HepG2 (cell line): ENCODE measurements around the gene ENTREP3. TPM values are rescaled to one million over a fixed set of nuclear protein-coding genes. Genes with fewer than 3 reads are reported as not detected.

ENCODE experiments used
- EED ChIP-seq: sonication (generic); formaldehyde crosslinking; IDR thresholded peaks from 2 replicates; pipeline ENCODE4 v1.5.0; 2020; ENCODE audit warnings: mild to moderate bottlenecking, missing genetic modification reagents
- FIP1L1 ChIP-seq: fragments of 200-400 bp; formaldehyde crosslinking; IDR thresholded peaks from 2 replicates; pipeline ENCODE4 v1.6.1; 2018; ENCODE audit warnings: low read depth, mild to moderate bottlenecking, low read length, moderate library complexity, borderline replicate concordance; ENCODE audit not compliant: insufficient read depth
- GABPB1 ChIP-seq: IDR thresholded peaks from 2 replicates; pipeline ENCODE4 v1.6.1; 2016; ENCODE audit warnings: mild to moderate bottlenecking, missing genetic modification reagents, moderate library complexity, missing compliant biosample characterization
- HNRNPH1 ChIP-seq: fragments of 200-400 bp; formaldehyde crosslinking; optimal IDR thresholded peaks from 2 replicates; pipeline ENCODE3; 2017; ENCODE audit warnings: mild to moderate bottlenecking, low read depth, low read length
- KLF11 ChIP-seq: IDR thresholded peaks from 2 replicates; pipeline ENCODE4 v1.6.1; 2016; ENCODE audit warnings: missing compliant biosample characterization
- PPARG ChIP-seq: conservative IDR thresholded peaks from 2 replicates; pipeline ENCODE4 v1.6.1; 2016; ENCODE audit warnings: missing biosample characterization, missing genetic modification reagents
- RNF2 ChIP-seq: fragments of 450-650 bp; conservative IDR thresholded peaks from 2 replicates; pipeline ENCODE4 v1.6.1; 2016; ENCODE audit warnings: low read depth
- SMAD3 ChIP-seq: sonication (generic); formaldehyde crosslinking; IDR thresholded peaks from 2 replicates; pipeline ENCODE4 v1.4.0; 2020; ENCODE audit warnings: missing genetic modification reagents
- TBX2 ChIP-seq: sonication (generic); formaldehyde crosslinking; IDR thresholded peaks from 2 replicates; pipeline ENCODE4 v1.5.0; 2020; ENCODE audit warnings: missing genetic modification reagents, mild to moderate bottlenecking, borderline replicate concordance
- ZNF569 ChIP-seq: sonication (generic); formaldehyde crosslinking; IDR thresholded peaks from 2 replicates; pipeline ENCODE4 v1.5.0; 2020; ENCODE audit warnings: mild to moderate bottlenecking, missing genetic modification reagents, moderate library complexity, borderline replicate concordance
- ZNF570 ChIP-seq: sonication (generic); formaldehyde crosslinking; IDR thresholded peaks from 2 replicates; pipeline ENCODE4 v1.4.0; 2020; ENCODE audit warnings: mild to moderate bottlenecking, missing genetic modification reagents, borderline replicate concordance
- ZNF746 ChIP-seq: sonication (generic); formaldehyde crosslinking; IDR thresholded peaks from 2 replicates; pipeline ENCODE4 v1.8.0; 2022; ENCODE audit warnings: mild to moderate bottlenecking, missing genetic modification reagents
- ZSCAN9 ChIP-seq: IDR thresholded peaks from 2 replicates; pipeline ENCODE4 v1.6.1; 2016; ENCODE audit warnings: borderline replicate concordance
- polyA plus RNA-seq, 8 experiments: library from polyadenylated mRNA; depleted of rRNA in 3 of 8; stranded (reverse) in 7 of 8; unstranded in 1 of 8; fragments of >200 nt; fragmentation: Illumina TruSeq in 4 of 8; extraction: Trizol in 4 of 8; gene quantifications; 2 replicates each; pipeline versions ENCODE4 v1.2.1 to v1.2.3, GENCODE V29; 2011 to 2016; ENCODE audit warnings: low read depth in 4 of 8, missing spikeins in 1 of 8, mixed read lengths in 1 of 8; ENCODE audit not compliant: insufficient read depth in 1 of 8
- total RNA-seq, 5 experiments: library from RNA; depleted of rRNA; stranded (reverse); fragments of >200 nt; fragmentation: Illumina TruSeq; extraction: Trizol; gene quantifications; 2 replicates each; pipeline ENCODE4 v1.2.3, GENCODE V29; 2016; ENCODE audit warnings: low read depth in 1 of 5
- TF ChIP-seq, protein P1 (sequence below): IDR thresholded peaks from 2 replicates; pipeline ENCODE4 v1.6.1; 2016; ENCODE audit warnings: low read depth, missing genetic modification reagents, missing compliant biosample characterization
- TF ChIP-seq, protein P2 (sequence below): sonication (generic); formaldehyde crosslinking; IDR thresholded peaks from 2 replicates; pipeline ENCODE4 v1.5.0; 2020; ENCODE audit warnings: mild to moderate bottlenecking, missing genetic modification reagents, borderline replicate concordance
- TF ChIP-seq, protein P3 (sequence below): IDR thresholded peaks from 2 replicates; pipeline ENCODE4 v1.6.1; 2016
- TF ChIP-seq, protein P4 (sequence below): sonication (generic); formaldehyde crosslinking; IDR thresholded peaks from 2 replicates; pipeline ENCODE4 v1.5.1; 2020; ENCODE audit warnings: mild to moderate bottlenecking, missing genetic modification reagents

The ENTREP3 gene
- total and polyA plus RNA-seq, 2 of the 13 experiments (the other 11 are each of a cell fraction or from before 2014, with no cell fraction given): 4.1 to 9.9 TPM

DNA sequence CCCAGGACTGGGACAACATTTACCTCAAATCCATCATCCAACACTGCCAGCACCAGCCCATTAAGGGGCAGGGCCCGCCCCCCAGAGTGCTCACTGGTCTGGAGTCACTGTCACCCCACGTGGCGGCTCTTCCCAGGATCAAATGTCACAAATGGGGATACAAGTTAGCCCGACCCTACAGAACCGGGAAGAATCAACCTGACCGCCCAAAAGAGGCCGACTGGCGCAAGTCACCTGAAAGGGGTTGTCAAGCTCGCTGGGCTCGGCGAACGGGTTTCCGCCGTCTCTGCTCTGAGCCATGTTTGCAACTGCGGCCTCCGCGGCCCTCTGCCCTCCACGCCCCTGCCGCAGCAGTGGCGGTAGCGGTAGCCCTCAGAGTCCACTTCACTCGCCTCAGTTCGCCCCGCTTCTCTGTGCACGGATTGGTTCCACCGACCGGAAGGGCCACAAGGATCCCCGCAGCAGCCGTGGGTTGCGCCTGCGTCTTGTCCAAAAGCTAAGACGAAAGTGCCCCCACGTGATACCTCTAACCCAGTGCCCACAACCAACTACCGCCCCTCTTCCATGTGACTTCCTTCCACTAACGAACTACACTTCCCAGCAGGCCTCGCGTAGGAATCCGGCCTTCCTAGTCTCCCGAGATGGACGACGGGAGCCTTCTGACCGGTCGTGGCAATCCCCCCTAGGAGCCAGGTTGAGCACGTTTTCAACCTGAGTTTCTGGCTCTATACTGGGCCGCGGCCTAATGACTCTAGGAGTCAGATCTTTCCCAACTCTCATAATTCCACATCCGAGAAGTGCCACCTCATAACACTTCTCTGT lies 6.8 kb upstream of the ENTREP3 start, which contains the start of gene SCAMP3 (continued):
- peak; percentile 69 for TF ChIP-seq ZSCAN9 (CRISPR knock-in tag)
- peak; percentile 94 for TF ChIP-seq ZNF569
- TF ChIP-seq FIP1L1: no peak; the same call in 1 of the 2 replicates
- TF ChIP-seq, protein P1, sequence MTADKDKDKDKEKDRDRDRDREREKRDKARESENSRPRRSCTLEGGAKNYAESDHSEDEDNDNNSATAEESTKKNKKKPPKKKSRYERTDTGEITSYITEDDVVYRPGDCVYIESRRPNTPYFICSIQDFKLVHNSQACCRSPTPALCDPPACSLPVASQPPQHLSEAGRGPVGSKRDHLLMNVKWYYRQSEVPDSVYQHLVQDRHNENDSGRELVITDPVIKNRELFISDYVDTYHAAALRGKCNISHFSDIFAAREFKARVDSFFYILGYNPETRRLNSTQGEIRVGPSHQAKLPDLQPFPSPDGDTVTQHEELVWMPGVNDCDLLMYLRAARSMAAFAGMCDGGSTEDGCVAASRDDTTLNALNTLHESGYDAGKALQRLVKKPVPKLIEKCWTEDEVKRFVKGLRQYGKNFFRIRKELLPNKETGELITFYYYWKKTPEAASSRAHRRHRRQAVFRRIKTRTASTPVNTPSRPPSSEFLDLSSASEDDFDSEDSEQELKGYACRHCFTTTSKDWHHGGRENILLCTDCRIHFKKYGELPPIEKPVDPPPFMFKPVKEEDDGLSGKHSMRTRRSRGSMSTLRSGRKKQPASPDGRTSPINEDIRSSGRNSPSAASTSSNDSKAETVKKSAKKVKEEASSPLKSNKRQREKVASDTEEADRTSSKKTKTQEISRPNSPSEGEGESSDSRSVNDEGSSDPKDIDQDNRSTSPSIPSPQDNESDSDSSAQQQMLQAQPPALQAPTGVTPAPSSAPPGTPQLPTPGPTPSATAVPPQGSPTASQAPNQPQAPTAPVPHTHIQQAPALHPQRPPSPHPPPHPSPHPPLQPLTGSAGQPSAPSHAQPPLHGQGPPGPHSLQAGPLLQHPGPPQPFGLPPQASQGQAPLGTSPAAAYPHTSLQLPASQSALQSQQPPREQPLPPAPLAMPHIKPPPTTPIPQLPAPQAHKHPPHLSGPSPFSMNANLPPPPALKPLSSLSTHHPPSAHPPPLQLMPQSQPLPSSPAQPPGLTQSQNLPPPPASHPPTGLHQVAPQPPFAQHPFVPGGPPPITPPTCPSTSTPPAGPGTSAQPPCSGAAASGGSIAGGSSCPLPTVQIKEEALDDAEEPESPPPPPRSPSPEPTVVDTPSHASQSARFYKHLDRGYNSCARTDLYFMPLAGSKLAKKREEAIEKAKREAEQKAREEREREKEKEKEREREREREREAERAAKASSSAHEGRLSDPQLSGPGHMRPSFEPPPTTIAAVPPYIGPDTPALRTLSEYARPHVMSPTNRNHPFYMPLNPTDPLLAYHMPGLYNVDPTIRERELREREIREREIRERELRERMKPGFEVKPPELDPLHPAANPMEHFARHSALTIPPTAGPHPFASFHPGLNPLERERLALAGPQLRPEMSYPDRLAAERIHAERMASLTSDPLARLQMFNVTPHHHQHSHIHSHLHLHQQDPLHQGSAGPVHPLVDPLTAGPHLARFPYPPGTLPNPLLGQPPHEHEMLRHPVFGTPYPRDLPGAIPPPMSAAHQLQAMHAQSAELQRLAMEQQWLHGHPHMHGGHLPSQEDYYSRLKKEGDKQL (CRISPR knock-in tag): peak; percentile 26; the same call in 1 of the 2 replicates
- TF ChIP-seq ZNF746: peak; percentile 61; the same call in 1 of the 2 replicates
- TF ChIP-seq, protein P2, sequence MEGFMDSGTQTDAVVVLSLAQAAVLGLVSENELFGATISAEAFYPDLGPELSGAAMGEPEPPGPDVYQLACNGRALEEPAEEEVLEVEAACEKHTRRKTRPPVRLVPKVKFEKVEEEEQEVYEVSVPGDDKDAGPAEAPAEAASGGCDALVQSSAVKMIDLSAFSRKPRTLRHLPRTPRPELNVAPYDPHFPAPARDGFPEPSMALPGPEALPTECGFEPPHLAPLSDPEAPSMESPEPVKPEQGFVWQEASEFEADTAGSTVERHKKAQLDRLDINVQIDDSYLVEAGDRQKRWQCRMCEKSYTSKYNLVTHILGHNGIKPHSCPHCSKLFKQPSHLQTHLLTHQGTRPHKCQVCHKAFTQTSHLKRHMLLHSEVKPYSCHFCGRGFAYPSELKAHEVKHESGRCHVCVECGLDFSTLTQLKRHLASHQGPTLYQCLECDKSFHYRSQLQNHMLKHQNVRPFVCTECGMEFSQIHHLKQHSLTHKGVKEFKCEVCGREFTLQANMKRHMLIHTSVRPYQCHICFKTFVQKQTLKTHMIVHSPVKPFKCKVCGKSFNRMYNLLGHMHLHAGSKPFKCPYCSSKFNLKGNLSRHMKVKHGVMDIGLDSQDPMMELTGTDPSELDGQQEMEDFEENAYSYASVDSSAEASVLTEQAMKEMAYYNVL: peak; percentile 78; the same call in 1 of the 2 replicates
- 0 out of 2 replicates have a peak, but pooled peaks have one; percentile 52 for TF ChIP-seq KLF11 (CRISPR knock-in tag)
- TF ChIP-seq EED (CRISPR knock-in tag): no peak
- TF ChIP-seq RNF2: peak; percentile 29; the same call in 1 of the 2 replicates
- TF ChIP-seq HNRNPH1: peak; percentile 79
- peak; percentile 62; the same call in 1 of the 2 replicates for TF ChIP-seq PPARG (CRISPR knock-in tag)
- TF ChIP-seq ZNF570 (CRISPR knock-in tag): no peak
- TF ChIP-seq SMAD3 (CRISPR knock-in tag): 0 out of 2 replicates have a peak, but pooled peaks have one; percentile 52
- peak; percentile 93 for TF ChIP-seq GABPB1 (CRISPR knock-in tag)
- TF ChIP-seq, protein P3, sequence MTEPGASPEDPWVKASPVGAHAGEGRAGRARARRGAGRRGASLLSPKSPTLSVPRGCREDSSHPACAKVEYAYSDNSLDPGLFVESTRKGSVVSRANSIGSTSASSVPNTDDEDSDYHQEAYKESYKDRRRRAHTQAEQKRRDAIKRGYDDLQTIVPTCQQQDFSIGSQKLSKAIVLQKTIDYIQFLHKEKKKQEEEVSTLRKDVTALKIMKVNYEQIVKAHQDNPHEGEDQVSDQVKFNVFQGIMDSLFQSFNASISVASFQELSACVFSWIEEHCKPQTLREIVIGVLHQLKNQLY: peak; percentile 70; the same call in 1 of the 2 replicates
- peak; percentile 56; the same call in 1 of the 2 replicates for TF ChIP-seq TBX2 (CRISPR knock-in tag)
- TF ChIP-seq, protein P4, sequence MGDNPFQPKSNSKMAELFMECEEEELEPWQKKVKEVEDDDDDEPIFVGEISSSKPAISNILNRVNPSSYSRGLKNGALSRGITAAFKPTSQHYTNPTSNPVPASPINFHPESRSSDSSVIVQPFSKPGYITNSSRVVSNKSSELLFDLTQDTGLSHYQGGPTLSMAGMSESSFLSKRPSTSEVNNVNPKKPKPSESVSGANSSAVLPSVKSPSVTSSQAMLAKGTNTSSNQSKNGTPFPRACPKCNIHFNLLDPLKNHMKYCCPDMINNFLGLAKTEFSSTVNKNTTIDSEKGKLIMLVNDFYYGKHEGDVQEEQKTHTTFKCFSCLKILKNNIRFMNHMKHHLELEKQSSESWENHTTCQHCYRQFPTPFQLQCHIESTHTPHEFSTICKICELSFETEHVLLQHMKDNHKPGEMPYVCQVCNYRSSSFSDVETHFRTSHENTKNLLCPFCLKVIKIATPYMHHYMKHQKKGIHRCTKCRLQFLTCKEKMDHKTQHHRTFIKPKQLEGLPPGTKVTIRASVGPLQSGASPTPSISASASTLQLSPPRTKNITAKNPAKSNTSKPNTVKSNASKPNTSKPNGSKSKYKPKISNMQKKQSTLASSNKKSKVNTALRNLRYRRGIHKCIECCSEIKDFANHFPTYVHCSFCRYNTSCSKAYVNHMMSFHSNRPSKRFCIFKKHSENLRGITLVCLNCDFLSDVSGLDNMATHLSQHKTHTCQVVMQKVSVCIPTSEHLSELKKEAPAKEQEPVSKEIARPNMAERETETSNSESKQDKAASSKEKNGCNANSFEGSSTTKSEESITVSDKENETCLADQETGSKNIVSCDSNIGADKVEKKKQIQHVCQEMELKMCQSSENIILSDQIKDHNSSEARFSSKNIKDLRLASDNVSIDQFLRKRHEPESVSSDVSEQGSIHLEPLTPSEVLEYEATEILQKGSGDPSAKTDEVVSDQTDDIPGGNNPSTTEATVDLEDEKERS (CRISPR knock-in tag): peak; percentile 35; the same call in 1 of the 2 replicates
